K562 (cell line): Measurements from ENCODE around the gene TM7SF2. TPM values are rescaled to one million over a fixed set of nuclear protein-coding genes. Genes with fewer than 3 reads are reported as not detected.

Experiments
- BRD4 ChIP-seq: fragments of 200-600 bp; sonication (generic); IDR thresholded peaks from 2 replicates; pipeline ENCODE4 v1.6.1; 2017; ENCODE audit warnings: inconsistent platforms
- CBX5 ChIP-seq: IDR thresholded peaks from 2 replicates; pipeline ENCODE4 v1.6.1; 2014; ENCODE audit warnings: low read depth, borderline replicate concordance
- EGR1 ChIP-seq: fragments of 450-650 bp; conservative IDR thresholded peaks from 2 replicates; pipeline ENCODE4 v1.6.1; 2017; ENCODE audit warnings: mild to moderate bottlenecking
- ELF2 ChIP-seq: fragments of 250-450 bp; sonication (Bioruptor Pico); IDR thresholded peaks from 2 replicates; pipeline ENCODE4 v1.5.0; 2021; ENCODE audit warnings: mild to moderate bottlenecking
- HDAC6 ChIP-seq: IDR thresholded peaks from 2 replicates; pipeline ENCODE4 v1.6.1; 2012; ENCODE audit warnings: low read depth, mild to moderate bottlenecking, control low read depth, inconsistent platforms, low read length, moderate library complexity
- HIVEP1 ChIP-seq: fragments of 250-450 bp; sonication (Bioruptor Pico); IDR thresholded peaks from 2 replicates; pipeline ENCODE4 v1.4.0; 2020; ENCODE audit warnings: mild to moderate bottlenecking
- KLF10 ChIP-seq: fragments of 250-450 bp; sonication (Bioruptor Pico); IDR thresholded peaks from 2 replicates; pipeline ENCODE4 v1.6.1; 2021; ENCODE audit warnings: matching md5 sums
- LEF1 ChIP-seq: fragments of 450-650 bp; IDR thresholded peaks from 2 replicates; pipeline ENCODE4 v1.6.1; 2016; ENCODE audit warnings: mild to moderate bottlenecking
- MTA1 ChIP-seq: fragments of 450-650 bp; IDR thresholded peaks from 2 replicates; pipeline ENCODE4 v1.6.1; 2017; ENCODE audit warnings: borderline replicate concordance
- OTX1 ChIP-seq: fragments of 450-650 bp; formaldehyde crosslinking; IDR thresholded peaks from 2 replicates; pipeline ENCODE4 v1.4.0; 2022; ENCODE audit warnings: mild to moderate bottlenecking
- POLR3A ChIP-seq: IDR thresholded peaks from 2 replicates; pipeline ENCODE4 v1.6.1; 2011; ENCODE audit warnings: borderline replicate concordance, mild to moderate bottlenecking, moderate library complexity; ENCODE audit not compliant: insufficient read length, insufficient read depth; ENCODE audit errors: extremely low read depth
- PPARD ChIP-seq: fragments of 250-450 bp; sonication (Bioruptor Pico); IDR thresholded peaks from 2 replicates; pipeline ENCODE4 v1.8.0; 2022; ENCODE audit warnings: inconsistent platforms, mild to moderate bottlenecking, moderate library complexity
- RB1 ChIP-seq: fragments of 450-650 bp; IDR thresholded peaks from 2 replicates; pipeline ENCODE4 v1.6.1; 2017; ENCODE audit warnings: low read depth, mild to moderate bottlenecking
- RUNX1 ChIP-seq: sonication (generic); IDR thresholded peaks from 2 replicates; pipeline ENCODE4 v1.6.1; 2016; ENCODE audit warnings: antibody characterized with exemption, low read depth
- SLC30A9 ChIP-seq: fragments of 250-450 bp; sonication (Bioruptor Pico); IDR thresholded peaks from 2 replicates; pipeline ENCODE4 v1.8.0; 2022; ENCODE audit warnings: mild to moderate bottlenecking, moderate library complexity
- STAT5B ChIP-seq: fragments of 250-450 bp; sonication (Bioruptor Pico); IDR thresholded peaks from 2 replicates; pipeline ENCODE4 v1.8.0; 2021; ENCODE audit warnings: mild to moderate bottlenecking, inconsistent platforms
- TAF7 ChIP-seq: fragments of 450-650 bp; IDR thresholded peaks from 2 replicates; pipeline ENCODE4 v1.6.1; 2016; ENCODE audit warnings: missing genetic modification characterization, missing compliant biosample characterization
- TAF9B ChIP-seq: fragments of 450-650 bp; IDR thresholded peaks from 2 replicates; pipeline ENCODE4 v1.6.1; 2018; ENCODE audit warnings: mild to moderate bottlenecking; ENCODE audit not compliant: partially characterized antibody
- TBL1XR1 ChIP-seq, 2 experiments: IDR thresholded peaks; 2 replicates each; pipeline ENCODE4 v1.6.1; 2012; ENCODE audit warnings: improper control_type of control experiment in 2 of 2, low read length in 2 of 2, mild to moderate bottlenecking in 1 of 2
- TCF15 ChIP-seq: fragments of 250-450 bp; sonication (Bioruptor Pico); IDR thresholded peaks from 2 replicates; pipeline ENCODE4 v1.8.0; 2022; ENCODE audit warnings: moderate library complexity, mild to moderate bottlenecking, inconsistent platforms
- TCF7L2 ChIP-seq: fragments of 150-350 bp; IDR thresholded peaks from 2 replicates; pipeline ENCODE4 v1.6.1; 2016; ENCODE audit warnings: low read depth, mild to moderate bottlenecking, low read length, moderate library complexity
- ZBTB33 ChIP-seq: sonication (generic); formaldehyde crosslinking; IDR thresholded peaks from 2 replicates; pipeline ENCODE4 v1.8.1; 2023; ENCODE audit warnings: mild to moderate bottlenecking, missing genetic modification reagents
- ZNF24 ChIP-seq: fragments of 450-650 bp; IDR thresholded peaks from 2 replicates; pipeline ENCODE4 v1.6.1; 2016
- ZNF609 ChIP-seq: sonication (generic); formaldehyde crosslinking; IDR thresholded peaks from 2 replicates; pipeline ENCODE4 v1.8.1; 2023; ENCODE audit warnings: missing genetic modification reagents, mild to moderate bottlenecking, borderline replicate concordance
- ZNF764 ChIP-seq: fragments of 250-450 bp; sonication (Bioruptor Pico); IDR thresholded peaks from 2 replicates; pipeline ENCODE4 v1.4.0; 2020; ENCODE audit warnings: low read depth, mild to moderate bottlenecking, moderate library complexity
- polyA plus RNA-seq, 8 experiments: library from polyadenylated mRNA; depleted of rRNA in 4 of 8; stranded (reverse) in 5 of 8; unstranded in 3 of 8; fragments of >200 nt; fragmentation: Nextera tagmentation in 2 of 8; fragmentation: Illumina TruSeq in 1 of 8; extraction: Ambion mirVana in 2 of 8; extraction: Trizol in 1 of 8; gene quantifications; 2 replicates each; pipeline versions ENCODE4 v1.2.1 to v1.2.3, GENCODE V29; 2011 to 2014; ENCODE audit warnings: inconsistent platforms in 1 of 8, missing spikeins in 1 of 8
- total RNA-seq, 7 experiments: library from RNA; depleted of rRNA in 6 of 7; stranded (reverse); fragments of >200 nt in 6 of 7; fragmentation: Illumina TruSeq in 2 of 7; extraction: Trizol in 2 of 7; gene quantifications; 2 replicates each; pipeline versions ENCODE4 v1.2.1 to v1.2.3, GENCODE V29; 2011 to 2021; ENCODE audit warnings: low replicate concordance in 1 of 7

The TM7SF2 gene
- total and polyA plus RNA-seq, 9 of the 15 experiments (the other 6 are each of a cell fraction or from before 2014, with no cell fraction given), result 1.2 to 22.0 (median 14.3) TPM

- TF ChIP-seq ZNF609 (CRISPR knock-in tag) (no peak), ZBTB33 (CRISPR knock-in tag) (peak; percentile 14), KLF10 (CRISPR knock-in tag) (no peak), RUNX1 (no peak), STAT5B (CRISPR knock-in tag) (no peak), CBX5 (no peak), EGR1 (no peak), HDAC6 (no peak), TAF9B (no peak), BRD4 (no peak), TBL1XR1 (IDR thresholded peaks at IDR 0.05; ENCODE audit: low read length in 2 of 2) (no peak), HIVEP1 (CRISPR knock-in tag) (no peak), ZNF764 (no peak), ZNF24 (no peak), TCF15 (no peak), LEF1 (no peak), PPARD (CRISPR knock-in tag) (no peak), POLR3A (no peak), MTA1 (no peak), TCF7L2 (no peak), SLC30A9 (CRISPR knock-in tag) (no peak), TAF7 (no peak), OTX1 (CRISPR knock-in tag) (no peak), ELF2 (CRISPR knock-in tag) (no peak), RB1 (no peak)
Observed at GRCh38 chr11:65116370-65117205, 4.9 kb downstream of the TM7SF2 start (continued).
